Dendritic cell treated with granulocyte-macrophage colony-stimulating factor and Interleukin-4, amounts not matched to agents 40 ng/mL and 50 ng/mL, for 4 days (primary cell): ENCODE data around the gene AGER.
"Not testable (repeated sequence)": the region's sequence is repeated elsewhere in the genome, so short reads cannot be mapped to it uniquely, and the experiment has no call there.

ENCODE experiments used
- H3K27ac Mint-ChIP-seq: one replicate; pipeline ENCODE4 v1.8.0; 2022; ENCODE audit warnings: mild to moderate bottlenecking, mixed read lengths
- H3K27me3 Mint-ChIP-seq: one replicate; pipeline ENCODE4 v1.8.0; 2022; ENCODE audit warnings: mild to moderate bottlenecking, mixed read lengths
- H3K36me3 Mint-ChIP-seq: one replicate; pipeline ENCODE4 v1.8.0; 2022; ENCODE audit warnings: low read depth, mixed read lengths
- H3K4me1 Mint-ChIP-seq: one replicate; pipeline ENCODE4 v1.8.0; 2022; ENCODE audit warnings: low read depth, mixed read lengths
- H3K4me3 Mint-ChIP-seq: one replicate; pipeline ENCODE4 v1.8.0; 2022; ENCODE audit warnings: mild to moderate bottlenecking, moderate library complexity, mixed read lengths
- H3K9me3 Mint-ChIP-seq: one replicate; pipeline ENCODE4 v1.8.0; 2022; ENCODE audit warnings: mixed read lengths
- intact Hi-C: fragments of 100-400 bp; cut with micrococcal nuclease; formaldehyde crosslinking; loops from one replicate; pipeline ENCODE4 v1.15.0; 2022

The AGER gene

GRCh38 chr6:32211432-32211831 lies 27.4 kb upstream of the AGER start:
- H3K36me3 Mint-ChIP-seq, H3K4me1 Mint-ChIP-seq, H3K27ac Mint-ChIP-seq, intact Hi-C loops, H3K9me3 Mint-ChIP-seq, H3K27me3 Mint-ChIP-seq, H3K4me3 Mint-ChIP-seq: not testable (repeated sequence)

GRCh38 chr6:32210191-32210601 lies 26.1 kb upstream of the AGER start:
- Mint-ChIP-seq H3K27me3 (peaks cover 9% of the 10 kb centered on the region), H3K4me1 (peaks cover 9% of the 10 kb centered on the region), H3K4me3 (no peak overlapping the region), H3K9me3 (no peaks in the 10 kb centered on the region), H3K36me3 (no peaks in the 10 kb centered on the region), H3K27ac (no peak overlapping the region)
- intact Hi-C loops: no loop called here

- Mint-ChIP-seq H3K27ac (no peak overlapping the region), H3K4me1 (peaks cover 10% of the 10 kb centered on the region), H3K27me3 (peaks cover 16% of the 10 kb centered on the region), H3K9me3 (no peaks in the 10 kb centered on the region), H3K36me3 (no peaks in the 10 kb centered on the region), H3K4me3 (no peak overlapping the region)
- intact Hi-C loops: no loop called here
These were observed 24.9 kb upstream of the AGER start for GRCh38 chr6:32208996-32209395.

DNA sequence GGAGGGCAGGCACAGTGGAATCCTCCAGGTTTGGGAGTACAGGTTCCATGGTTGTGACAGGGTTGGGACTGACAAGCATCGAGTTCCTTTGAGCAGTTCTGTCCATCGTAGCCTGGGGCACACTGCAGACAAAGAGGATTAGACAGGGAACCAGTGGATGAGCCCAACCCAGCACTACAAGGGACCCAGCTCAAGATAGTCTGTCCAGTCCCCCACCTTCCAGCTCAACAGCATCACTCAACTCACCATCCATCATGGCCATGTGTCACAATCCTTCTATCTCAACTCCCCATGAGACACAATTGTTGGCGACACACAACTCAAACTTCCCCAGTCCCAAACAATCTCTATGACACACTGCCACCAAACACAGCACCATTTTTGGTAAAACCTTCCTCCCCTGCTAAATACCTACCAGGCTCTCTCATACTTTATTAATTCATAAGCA lies 20.2 kb upstream of the AGER start:
- H3K36me3 Mint-ChIP-seq: no peaks in the 10 kb centered on the region
- no peak overlapping the region for H3K27ac Mint-ChIP-seq
- intact Hi-C loops: no loop called here
- no peaks in the 10 kb centered on the region for H3K9me3 Mint-ChIP-seq
- no peak overlapping the region for H3K4me3 Mint-ChIP-seq
- peaks cover 5% of the 10 kb centered on the region for H3K4me1 Mint-ChIP-seq
- peaks cover 37% of the 10 kb centered on the region for H3K27me3 Mint-ChIP-seq

GRCh38 chr6:32203426-32204267 lies 19.6 kb upstream of the AGER start:
- Mint-ChIP-seq H3K9me3 (no peaks in the 10 kb centered on the region), H3K27me3 (peaks cover 37% of the 10 kb centered on the region), H3K27ac (no peak overlapping the region), H3K4me3 (no peak overlapping the region), H3K4me1 (peaks cover 5% of the 10 kb centered on the region), H3K36me3 (no peaks in the 10 kb centered on the region)
- intact Hi-C loops: no loop called here

- H3K27ac Mint-ChIP-seq: no peak overlapping the region
- peaks cover 33% of the 10 kb centered on the region for H3K27me3 Mint-ChIP-seq
- H3K4me3 Mint-ChIP-seq: no peak overlapping the region
- peaks cover 1% of the 10 kb centered on the region for H3K36me3 Mint-ChIP-seq
- H3K4me1 Mint-ChIP-seq: peaks cover 9% of the 10 kb centered on the region
- no peaks in the 10 kb centered on the region for H3K9me3 Mint-ChIP-seq
- intact Hi-C loops: no loop called here
These were observed 18.1 kb upstream of the AGER start for GRCh38 chr6:32202186-32202585.

DNA sequence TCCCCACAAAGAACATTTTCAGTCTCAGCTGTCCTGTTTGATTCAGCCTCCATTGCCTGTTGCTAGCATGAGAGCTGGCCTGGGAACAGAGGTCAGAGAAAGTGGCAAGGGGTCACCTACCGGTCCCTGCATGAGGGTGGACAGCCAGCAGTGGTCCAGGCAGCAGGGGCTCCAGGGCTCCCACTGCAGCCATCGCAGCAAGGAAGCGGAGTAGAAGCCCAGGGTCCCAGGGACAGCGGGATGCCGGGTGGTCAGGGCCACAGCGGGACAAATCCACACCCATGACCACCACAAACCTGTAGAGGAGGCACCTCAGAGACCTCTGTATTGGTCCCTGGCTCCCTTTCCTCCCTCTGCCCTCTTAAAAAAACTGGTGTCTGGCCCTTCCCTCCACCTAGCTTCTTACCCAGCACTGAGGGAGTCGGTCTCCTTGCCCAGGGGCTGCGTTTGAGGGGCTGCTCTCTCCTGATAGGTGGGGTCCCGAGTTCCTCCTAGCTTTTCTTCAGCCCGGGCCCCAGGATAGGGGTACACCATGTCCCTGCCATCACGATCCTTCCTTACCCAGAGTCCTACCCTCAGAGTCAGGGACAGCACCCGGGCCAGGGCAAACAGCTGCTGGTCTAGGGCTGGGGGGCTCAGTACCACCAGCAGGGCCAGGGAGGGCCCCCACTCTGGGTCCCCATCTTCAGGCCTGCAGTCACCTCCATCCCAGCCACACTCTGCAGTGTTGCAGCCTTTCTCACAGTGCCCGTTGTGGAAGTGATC lies 16.8 kb upstream of the AGER start:
- Mint-ChIP-seq H3K9me3 (no peaks in the 10 kb centered on the region), H3K36me3 (peaks cover 13% of the 10 kb centered on the region), H3K4me1 (peaks cover 21% of the 10 kb centered on the region), H3K27me3 (peaks cover 30% of the 10 kb centered on the region), H3K4me3 (no peak overlapping the region), H3K27ac (peak overlapping the region; percentile 4)
- intact Hi-C loops: no loop called here

DNA sequence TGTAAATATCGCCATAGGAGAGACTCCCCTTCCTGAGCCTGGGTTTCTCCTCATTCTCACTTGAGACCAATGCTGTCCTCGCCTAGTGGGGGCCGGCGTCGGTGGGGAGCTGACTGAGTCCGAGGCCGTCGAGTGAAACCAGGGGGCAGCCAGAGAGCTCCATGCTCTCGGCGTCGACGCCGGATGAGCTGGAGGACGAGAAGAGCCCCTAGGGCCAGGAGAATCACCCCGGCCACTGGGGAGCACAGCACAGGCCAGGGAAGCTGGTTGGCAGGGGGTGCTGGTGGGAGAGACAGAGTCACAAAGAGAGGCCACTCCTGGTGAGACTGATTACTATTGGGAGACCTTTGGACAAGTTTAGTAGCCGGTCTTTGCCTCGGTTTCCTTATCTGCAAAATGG lies 14.8 kb upstream of the AGER start:
- no peak overlapping the region for H3K4me3 Mint-ChIP-seq
- intact Hi-C loops: no loop called here
- H3K27me3 Mint-ChIP-seq: peaks cover 20% of the 10 kb centered on the region
- peak overlapping the region; percentile 99 for H3K27ac Mint-ChIP-seq
- peaks cover 13% of the 10 kb centered on the region for H3K36me3 Mint-ChIP-seq
- no peaks in the 10 kb centered on the region for H3K9me3 Mint-ChIP-seq
- H3K4me1 Mint-ChIP-seq: peaks cover 33% of the 10 kb centered on the region

DNA sequence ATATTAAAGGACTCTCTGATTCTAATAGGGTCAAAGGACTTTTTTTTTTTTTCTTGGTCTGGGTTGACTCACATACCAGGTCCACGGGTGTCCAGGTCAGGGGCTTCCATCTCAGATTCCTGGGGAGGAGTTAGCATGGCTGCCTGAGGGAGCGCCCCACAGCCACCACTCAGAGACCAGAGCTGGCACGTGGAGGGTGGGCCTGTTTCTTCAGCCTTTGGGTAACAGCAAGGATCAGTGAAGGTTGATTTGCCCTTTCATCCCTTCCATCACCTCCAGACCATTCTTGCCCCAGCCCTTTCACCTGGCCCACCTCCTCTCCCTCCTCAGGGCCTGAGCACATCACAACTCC lies 14.3 kb upstream of the AGER start:
- no peaks in the 10 kb centered on the region for H3K9me3 Mint-ChIP-seq
- no peak overlapping the region for H3K4me3 Mint-ChIP-seq
- H3K27me3 Mint-ChIP-seq: peaks cover 14% of the 10 kb centered on the region
- intact Hi-C loops: no loop called here
- peaks cover 13% of the 10 kb centered on the region for H3K36me3 Mint-ChIP-seq
- H3K4me1 Mint-ChIP-seq: peaks cover 38% of the 10 kb centered on the region
- peak overlapping the region; percentile 99 for H3K27ac Mint-ChIP-seq

DNA sequence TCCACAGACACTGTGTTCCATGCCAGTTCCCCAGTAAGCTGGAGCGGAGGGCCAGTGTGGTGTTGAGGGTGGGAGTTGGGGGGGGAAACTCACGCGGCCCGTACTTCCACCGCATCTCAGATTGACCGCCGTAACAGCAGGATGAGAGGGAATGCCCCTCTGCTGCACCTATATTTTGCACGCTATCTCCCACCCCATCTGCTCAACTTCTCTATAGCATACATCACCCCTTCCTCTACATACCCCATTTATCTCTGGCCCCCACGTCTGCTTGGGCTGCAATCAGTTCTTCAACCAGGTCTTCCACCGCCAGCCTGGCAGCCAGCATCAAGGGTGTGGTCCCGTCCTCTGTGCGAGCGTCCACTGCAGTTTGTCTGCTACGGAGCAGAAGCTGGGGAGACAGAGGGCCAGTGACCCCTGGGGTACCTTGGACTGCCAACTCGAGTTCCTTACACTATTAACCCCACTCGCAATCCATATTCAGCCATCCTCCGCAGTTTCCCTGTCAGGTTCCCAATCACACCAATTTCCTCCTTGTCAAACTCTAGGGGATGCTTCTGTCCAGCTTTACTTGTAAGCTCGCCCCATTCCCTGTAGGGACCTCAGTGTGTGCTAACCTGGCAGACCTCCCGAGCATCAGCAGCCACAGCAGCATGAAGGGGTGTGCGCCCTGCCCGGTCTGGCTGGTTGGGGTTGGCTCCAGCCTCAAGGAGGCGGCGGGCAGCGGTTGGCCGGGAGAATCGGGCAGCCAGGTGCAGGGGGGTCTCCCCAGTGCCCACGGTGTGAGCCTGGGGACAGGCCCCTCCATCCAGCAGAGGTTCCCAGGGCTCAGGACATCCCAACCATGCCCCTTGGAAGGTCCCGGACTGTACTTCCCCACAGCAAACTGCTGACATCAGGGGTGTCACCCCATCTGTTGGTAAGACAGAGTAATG lies 12.9 kb upstream of the AGER start:
- intact Hi-C loops: no loop called here
- peaks cover 21% of the 10 kb centered on the region for H3K36me3 Mint-ChIP-seq
- H3K4me1 Mint-ChIP-seq: peaks cover 52% of the 10 kb centered on the region
- peak overlapping the region; percentile 99 for H3K27ac Mint-ChIP-seq
- H3K27me3 Mint-ChIP-seq: peaks cover 13% of the 10 kb centered on the region
- peak overlapping the region; percentile 94 for H3K4me3 Mint-ChIP-seq
- no peaks in the 10 kb centered on the region for H3K9me3 Mint-ChIP-seq

DNA sequence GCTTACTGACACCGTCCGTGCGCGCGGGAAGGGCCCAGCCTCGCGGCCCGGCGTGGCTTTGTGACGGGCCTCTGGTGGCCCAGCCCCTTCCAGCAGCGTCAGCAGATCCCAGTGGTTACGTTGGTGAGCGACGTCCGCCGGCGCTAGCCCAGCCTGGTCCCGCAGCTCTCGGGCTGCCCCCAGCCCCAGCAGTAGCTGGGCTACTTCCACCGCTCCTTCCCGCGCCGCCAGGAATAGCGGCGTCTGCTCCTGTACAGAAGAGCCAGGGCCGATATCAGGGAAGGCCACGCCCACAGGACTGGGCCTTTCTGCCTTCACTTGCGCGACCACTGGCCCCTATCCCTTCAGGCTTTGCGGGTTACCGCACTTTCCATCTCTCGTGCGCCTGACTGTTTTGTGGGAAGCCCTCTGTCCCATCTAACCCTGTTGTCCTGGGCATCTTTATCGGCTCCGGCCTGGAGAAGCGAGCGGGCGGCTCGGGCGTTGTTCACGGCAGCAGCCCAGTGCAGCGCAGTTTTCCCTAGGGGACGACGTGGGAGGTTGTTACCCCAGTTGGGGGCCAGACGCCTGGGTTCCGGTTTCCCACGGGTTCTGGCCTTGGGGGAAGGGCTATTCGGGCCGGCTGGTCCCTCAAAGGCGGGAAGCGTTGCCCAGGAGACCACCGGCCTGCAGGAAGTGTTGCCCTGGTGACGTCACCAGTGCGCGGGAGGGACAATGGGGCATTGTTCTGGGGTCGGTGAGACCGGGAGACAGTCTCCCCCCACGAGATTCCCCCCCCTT lies 12.0 kb upstream of the AGER start:
- Mint-ChIP-seq H3K36me3 (peaks cover 29% of the 10 kb centered on the region), H3K27ac (peak overlapping the region; percentile 99), H3K4me1 (peaks cover 61% of the 10 kb centered on the region), H3K4me3 (peak overlapping the region; percentile 94), H3K27me3 (peaks cover 9% of the 10 kb centered on the region), H3K9me3 (no peaks in the 10 kb centered on the region)
- intact Hi-C loops: loop anchor here (1.0 to 2.0 kb wide), 2 partner anchors 18 to 77 kb away; partner anchors contain the start of gene RNF5

- Mint-ChIP-seq H3K4me1 (peaks cover 64% of the 10 kb centered on the region), H3K27ac (peak overlapping the region; percentile 99), H3K9me3 (no peaks in the 10 kb centered on the region), H3K36me3 (peaks cover 34% of the 10 kb centered on the region), H3K27me3 (peaks cover 5% of the 10 kb centered on the region), H3K4me3 (peak overlapping the region; percentile 94)
- intact Hi-C loops: loop anchor here (1.0 to 2.0 kb wide), 2 partner anchors 17 to 77 kb away; partner anchors contain the start of gene RNF5
These were observed 11.5 kb upstream of the AGER start for GRCh38 chr6:32195652-32195901.
